Measurements from ENCODE around the gene OR4B1.
A peak's percentile ranks its signal among the peaks of the same experiment; 100 is the strongest.
"Not testable (repeated sequence)": the region's sequence is repeated elsewhere in the genome, so short reads cannot be mapped to it uniquely, and the experiment has no call there.

The OR4B1 gene

GRCh38 chr11:48216510-48216909 lies at the start of gene OR4B1:
Gene OR4B1, plus strand, starts transcription at chr11:48216810. Its CDS starts 0 bp downstream, at chr11:48216810.
- DNase-seq, result no peak

GRCh38 chr11:48167380-48167779 lies 49.2 kb upstream of the OR4B1 start:
- DNase-seq, result no peak

DNA sequence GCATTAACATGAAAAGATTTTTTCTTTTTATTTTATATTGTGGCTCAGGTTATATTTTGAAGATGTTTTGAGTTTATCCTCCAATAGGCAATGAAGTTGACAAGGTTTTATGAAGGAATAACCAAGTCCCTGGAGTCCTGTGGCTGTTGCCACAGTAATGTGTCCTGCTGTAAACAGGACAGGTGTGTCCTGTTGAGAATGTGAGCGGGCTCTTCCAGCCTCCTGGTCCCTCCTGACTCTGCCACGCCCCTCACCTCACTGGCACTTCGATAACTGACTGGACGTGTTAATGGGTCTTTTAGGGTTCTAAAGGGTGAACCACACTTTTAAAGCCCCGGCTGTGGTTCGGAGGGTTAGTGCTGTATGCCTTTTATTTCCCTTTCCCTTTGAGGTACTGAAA lies 47.8 kb upstream of the OR4B1 start:
- DNase-seq, result no peak

DNA sequence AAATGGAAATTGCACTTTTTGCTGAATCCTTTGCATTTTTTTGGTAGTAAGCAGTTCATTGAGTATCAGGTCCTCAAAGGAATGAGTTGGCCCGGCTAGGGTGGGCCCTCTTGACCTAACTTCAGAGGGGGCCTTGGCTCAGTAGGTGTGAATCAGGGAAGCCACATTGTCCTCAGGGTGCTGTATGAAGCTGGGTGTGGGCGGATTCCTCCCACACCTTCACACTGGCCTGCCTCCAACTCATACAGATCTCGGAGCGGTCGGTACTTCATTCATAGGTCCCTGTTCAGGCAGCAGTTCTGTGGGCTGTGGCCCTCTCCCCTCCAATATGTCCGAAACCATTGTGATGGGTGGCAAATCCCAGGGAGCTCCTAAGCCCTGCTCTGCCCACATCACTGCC lies 47.4 kb upstream of the OR4B1 start:
- no peak for DNase-seq

- no peak for DNase-seq
Observed at GRCh38 chr11:48169717-48170116, 46.9 kb upstream of the OR4B1 start.

DNA sequence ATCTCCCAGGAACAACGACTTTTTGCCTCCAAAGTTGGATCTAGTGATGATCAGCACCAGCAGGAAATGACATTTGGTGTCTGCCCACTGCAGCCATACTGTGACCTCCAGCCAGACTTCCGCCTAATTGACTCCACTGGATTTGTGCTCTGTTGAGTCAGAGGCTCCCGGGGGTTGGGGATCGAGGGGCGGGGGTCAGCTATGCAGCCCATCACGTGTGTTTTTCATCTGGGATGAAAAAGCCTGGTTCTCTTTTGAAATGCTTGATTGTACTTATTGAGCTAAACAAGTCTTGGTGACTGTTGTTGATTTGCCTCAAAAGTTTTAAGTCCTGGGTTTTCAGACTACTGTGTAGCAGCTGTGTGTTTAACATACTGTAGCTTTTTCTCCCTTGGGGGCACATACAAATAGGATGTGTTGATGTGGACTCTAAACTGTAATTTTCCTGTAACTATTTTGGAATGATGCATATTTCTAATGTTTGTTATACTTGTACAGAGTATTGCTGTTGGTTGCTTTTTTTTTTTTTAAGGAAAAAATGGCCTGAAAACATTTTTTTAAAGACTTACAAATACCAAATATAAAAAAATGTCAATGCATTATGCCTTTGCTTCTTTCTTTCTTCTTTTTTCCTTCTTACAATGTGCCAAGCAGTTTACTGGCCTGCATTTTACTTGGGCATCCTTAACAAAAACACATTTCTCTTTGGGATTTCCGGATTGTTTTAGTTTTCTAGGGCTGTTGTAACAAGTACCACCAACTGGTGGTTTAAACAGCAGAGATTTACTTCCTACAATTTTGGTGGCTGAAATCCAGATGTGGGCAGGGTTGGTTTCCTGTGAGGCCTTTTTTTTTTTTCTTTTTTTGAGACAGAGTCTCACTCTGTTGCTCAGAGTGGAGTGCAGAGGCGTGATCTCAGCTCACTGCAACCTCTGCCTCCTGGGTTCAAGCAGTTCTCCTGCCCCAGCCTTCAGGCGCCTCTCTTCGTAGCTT lies 46.1 kb upstream of the OR4B1 start:
- no peak for DNase-seq

GRCh38 chr11:48172818-48173609 lies 43.6 kb upstream of the OR4B1 start:
- DNase-seq, result peak; percentile 86

DNA sequence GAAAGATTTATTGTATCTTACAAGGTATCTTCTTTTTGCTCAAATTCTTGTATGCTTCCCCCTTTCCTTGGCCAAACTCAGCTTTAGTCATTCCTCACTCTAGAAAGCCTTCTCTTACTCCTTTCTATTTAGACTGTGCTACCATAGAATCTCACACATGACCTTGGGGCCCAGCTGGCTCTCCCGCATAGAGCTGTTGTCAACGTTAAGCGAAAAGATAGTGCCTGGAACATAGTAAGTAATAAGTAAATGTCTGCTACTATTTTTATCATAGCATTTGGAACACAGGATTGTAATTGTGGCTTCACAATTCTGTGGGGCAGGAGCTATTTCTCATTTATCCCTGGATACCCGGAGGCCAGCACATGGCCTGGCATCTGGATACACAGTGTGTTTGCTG lies 38.9 kb upstream of the OR4B1 start:
- DNase-seq, result no peak

- DNase-seq, result no peak
Observed at GRCh38 chr11:48180627-48181026, 36.0 kb upstream of the OR4B1 start.

- DNase-seq, result no peak
Observed at GRCh38 chr11:48182860-48183526, 33.6 kb upstream of the OR4B1 start.

- no peak for DNase-seq
Observed at GRCh38 chr11:48184452-48184851, 32.2 kb upstream of the OR4B1 start.

DNA sequence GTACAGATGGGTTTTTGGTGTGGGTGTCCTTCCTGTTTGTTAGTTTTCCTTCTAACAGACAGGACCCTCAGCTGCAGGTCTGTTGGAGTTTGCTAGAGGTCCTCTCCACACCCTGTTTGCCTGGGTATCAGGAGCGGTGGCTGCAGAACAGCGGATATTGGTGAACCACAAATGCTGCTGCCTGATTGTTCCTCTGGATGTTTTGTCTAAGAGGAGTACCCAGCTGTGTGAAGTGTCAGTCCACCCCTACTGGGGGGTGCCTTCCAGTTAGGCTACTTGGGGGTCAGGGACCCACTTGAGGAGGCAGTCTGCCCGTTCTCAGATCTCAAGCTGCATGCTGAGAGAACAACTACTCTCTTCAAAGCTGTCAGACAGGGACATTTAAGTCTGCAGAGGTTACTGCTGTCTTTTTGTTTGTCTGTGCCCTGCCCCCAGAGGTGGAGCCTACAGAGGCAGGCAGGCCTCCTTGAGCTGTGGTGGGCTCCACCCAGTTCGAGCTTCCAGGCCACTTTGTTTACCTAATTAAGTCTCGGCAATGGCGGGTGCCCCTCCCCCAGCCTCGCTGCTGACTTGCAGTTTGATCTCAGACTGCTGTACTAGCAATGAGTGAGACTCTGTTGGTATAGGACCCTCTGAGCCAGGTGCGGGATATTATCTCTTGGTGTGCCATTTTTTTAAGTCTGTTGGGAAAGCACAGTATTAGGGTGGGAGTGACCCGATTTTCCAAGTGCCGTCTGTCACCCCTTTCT lies 25.5 kb upstream of the OR4B1 start:
- peak; percentile 70 for DNase-seq

- DNase-seq, result no peak
Observed at GRCh38 chr11:48193876-48194275, 22.7 kb upstream of the OR4B1 start.

DNA sequence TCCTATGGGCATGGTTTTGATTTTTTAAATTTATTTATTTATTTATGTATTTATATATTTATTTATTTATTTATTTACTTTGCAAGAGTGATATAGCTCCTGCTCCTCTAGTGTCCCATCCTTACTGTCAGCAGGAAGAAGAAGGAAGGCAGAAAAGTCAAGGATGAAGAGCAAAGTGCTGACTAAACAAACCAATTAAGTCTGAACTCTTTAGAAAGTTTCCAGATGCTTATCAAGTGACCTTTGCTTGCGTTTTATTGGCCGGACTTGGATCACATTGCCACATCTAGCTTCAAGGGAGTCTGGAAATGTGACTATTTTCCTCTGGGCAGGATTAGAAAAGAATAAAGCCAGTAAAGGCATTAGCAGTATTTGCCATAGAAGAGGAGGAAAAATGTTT lies 8.7 kb upstream of the OR4B1 start:
- no peak for DNase-seq

GRCh38 chr11:48210052-48210451 lies 6.6 kb upstream of the OR4B1 start:
- no peak for DNase-seq

- no peak for DNase-seq
Observed at GRCh38 chr11:48228761-48229160, 12.2 kb downstream of the OR4B1 start.

DNA sequence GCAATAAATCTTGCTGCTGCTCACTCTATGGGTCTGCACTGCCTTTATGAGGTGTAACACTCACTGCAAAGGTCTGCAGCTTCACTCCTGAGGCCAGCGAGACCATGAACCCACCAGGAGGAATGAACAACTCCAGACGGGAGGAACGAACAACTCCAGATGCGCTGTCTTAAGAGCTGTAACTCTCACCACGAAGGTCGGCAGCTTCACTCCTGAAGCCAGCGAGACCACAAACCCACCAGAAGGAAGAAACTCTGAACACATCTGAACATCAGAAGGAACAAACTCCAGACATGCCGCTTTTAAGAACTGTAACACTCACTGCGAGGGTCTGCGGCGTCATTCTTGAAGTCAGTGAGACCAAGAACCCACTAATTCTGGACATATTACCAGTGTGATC lies 13.4 kb downstream of the OR4B1 start:
- DNase-seq, result not testable (repeated sequence)

- DNase-seq, result no peak
Observed at GRCh38 chr11:48237727-48238126, 21.1 kb downstream of the OR4B1 start.

- no peak for DNase-seq
Observed at GRCh38 chr11:48242501-48242900, 25.9 kb downstream of the OR4B1 start.

DNA sequence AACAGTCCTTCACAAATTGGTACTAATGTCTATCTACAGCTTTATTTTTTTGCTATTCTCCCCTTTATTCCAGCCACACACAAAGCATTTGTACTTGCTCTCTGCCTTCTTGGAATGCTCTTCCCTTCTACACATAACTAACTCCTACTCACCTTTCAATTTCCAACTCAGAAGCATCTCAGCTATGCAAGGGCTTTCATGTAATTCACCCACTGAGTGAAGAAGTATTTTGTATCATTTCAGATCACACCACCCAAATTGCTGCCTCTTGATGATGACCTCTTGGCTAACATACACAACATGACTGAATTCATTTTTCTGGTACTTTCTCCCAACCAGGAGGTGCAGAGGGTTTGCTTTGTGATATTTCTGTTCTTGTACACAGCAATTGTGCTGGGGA lies 28.2 kb downstream of the OR4B1 start, which contains the start of gene OR4X2:
Gene OR4X2, plus strand, starts transcription at position 301 of the 400 bp plus-strand sequence. Its CDS starts 0 bp downstream, at position 301.
- no peak for DNase-seq

DNA sequence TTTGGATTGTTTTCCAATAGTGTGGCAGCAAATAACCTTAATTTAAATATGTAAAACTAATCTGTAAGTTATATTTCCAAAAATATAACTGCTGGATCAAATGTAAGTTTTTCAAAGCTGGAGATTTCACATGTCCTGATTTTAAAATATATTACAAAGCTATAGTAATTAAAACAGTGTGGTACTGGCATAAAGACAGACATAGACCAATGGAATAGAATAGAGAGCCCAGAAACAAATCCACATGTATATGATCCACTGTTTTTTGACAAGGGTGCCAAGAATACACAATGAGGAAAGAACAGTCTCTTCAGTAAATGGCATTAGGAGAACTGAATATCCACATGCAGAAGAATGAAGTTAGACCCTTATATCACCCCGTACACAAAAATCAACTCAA lies 32.3 kb downstream of the OR4B1 start:
- DNase-seq, result no peak

DNA sequence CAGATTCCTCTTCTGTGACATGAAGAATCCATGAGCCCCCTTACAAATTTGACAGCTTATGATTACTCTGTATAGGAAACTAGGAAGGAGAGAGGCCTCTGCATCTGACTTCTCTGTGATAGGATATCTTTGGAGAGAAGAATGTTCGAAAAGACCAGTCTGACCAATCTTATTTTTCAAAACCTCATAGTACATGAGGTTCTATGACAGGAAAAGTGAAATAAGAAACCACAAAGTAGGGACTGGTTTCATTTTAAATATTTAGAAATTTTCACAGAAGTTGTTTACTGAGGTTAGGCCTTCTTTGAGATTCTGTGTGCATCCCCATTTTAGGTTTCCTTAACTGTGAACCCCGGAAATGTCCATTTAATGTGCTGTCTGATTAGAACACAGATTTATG lies 45.0 kb downstream of the OR4B1 start:
- DNase-seq, result no peak
